Central memory CD4-positive, alpha-beta T cell (primary cell): ENCODE measurements around the gene AIF1.

ENCODE experiments used
- DNase-seq: peaks from one replicate; pipeline ENCODE4 v3.0.0; 2022
- total RNA-seq, 3 experiments: gene quantifications; one replicate each; lab custom pipeline; 2026; lab: John Stamatoyannopoulos, UW

The AIF1 gene
- total RNA-seq: 1.7 to 3.3 (median 2.6) reads per million in 3 experiments

DNA sequence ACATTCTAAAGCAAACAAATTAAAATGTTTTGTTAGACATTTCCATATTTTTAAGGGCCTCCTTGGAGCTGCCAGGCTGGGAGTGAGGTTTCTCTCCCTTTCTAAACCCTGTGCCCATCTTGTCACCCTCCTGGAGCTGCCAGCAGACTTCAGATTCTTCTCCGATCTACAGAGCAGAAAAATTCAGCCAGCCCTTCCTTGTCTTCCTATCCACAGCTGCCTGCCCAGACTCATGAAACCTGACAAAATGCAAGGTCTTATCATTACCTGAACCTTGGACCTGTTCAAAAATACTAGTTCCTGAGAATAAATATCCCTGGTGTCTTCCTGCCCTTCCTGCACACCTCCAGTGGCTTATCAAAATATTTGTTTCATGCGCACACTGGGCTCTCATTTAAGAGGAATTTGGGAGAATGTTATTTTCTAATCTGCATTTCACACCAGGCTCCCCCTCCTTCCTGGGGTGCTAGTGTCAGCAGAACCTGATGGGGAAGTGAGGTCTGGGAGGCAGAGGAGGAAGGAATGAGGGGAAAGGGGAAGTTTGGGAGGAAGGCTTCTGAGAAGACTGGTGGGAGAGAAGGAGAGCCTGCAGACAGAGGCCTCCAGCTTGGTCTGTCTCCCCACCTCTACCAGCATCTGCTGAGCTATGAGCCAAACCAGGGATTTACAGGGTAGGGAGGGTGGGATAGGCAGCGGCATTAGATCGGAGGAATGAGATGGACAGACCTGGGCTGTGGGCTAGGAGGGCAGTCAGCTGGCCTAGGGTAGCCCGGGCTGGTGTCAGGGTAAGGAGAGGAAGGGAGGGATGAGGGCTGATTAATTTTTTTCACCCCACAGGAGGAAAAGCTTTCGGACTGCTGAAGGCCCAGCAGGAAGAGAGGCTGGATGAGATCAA, at the start of gene AIF1:
Gene AIF1 (plus strand): TSS at position 551 of the 895 bp plus-strand sequence. CDS start 96 bp downstream, at position 647.
- no peak for DNase-seq

DNA sequence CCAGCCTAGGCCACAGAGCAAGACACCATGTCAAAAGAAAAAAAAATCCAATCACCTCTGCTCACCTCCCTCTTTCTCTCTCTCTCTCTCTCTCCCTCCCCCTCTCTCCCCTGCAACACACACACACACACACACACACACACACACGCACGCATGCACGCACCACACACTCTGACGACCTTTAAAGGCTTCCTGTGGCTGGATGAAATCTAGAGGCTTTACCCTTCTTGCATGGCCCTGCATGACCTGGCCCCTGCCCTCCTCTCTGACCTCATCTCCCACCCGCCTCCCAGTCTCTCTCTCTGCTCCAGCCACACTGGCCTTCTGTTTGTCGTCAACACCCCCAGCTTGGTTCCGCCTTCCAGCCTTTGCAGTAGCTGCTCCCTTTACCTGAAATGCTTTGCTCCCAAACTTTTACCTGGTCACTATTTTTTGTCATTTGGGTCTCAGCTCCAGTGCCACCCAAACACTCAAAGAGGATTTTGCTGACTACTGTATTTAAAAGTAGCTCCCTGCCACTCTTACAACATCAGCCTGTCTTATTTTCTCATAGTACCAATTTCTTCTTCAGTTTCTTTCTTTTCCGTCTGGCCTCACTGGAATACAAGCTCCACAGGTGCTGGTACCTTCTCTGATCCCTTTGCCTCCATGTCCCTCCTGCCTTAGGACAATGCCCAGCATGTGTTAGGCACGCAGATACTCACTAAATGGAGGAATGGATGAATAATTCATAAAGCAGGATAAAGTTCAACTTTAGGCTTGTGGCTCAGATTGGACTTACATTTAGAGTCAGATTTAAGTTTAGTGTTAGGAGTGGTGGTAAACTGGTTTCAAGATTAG, 47.3 kb upstream of the AIF1 start:
- no peak for DNase-seq

DNA sequence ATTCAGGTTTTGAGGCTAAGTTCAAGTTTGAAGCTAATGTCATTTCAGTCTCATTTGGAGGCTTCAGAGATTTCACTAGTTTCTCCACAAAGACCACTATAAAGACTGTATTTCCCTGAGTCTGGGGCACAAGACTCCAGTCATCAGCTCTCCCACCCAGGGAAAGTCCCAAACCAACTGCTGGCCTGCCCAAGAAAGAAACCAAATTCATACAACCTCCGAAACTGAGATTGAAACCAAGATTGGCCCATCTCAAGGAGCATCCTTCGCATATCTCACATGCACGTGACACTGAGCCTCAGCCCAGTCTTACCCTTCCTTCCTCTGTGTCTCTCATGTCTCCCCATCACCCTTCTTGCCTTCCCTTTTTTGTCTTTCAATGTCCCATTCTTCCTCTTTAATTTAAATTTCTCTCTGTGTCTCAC, 46.5 kb upstream of the AIF1 start:
- peak; percentile 88 for DNase-seq

DNA sequence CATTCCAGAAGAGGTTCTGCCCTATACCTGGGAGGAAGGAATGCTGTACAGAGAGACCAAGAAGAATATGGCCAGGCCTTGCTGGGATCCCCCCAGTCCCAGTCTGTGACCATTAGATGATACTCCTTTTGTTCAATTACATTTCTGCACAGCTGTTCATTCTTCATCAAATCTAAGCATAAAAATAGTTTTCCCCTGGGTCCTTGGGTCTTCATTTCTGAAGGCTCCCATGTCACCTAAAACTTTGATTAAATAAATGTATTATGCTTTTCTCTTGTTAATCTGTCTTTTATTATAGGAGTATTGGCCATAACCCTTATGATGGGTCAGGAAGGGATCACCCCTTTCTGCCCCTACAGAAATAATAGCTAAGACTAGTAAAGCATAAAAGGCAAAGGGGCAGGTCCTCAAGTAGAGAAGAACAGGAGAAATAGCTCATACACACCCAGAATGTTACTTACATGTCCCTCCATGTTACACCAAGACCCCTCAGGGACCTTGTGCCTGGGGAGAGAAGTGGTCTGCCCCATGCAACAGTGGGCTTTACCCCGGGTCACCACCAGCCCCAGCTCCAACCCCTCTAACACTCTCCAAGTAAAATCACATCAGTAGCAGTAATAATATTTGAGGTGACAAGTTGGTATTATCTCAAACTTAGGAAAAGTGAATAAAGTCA, 45.0 kb upstream of the AIF1 start:
- no peak for DNase-seq

DNA sequence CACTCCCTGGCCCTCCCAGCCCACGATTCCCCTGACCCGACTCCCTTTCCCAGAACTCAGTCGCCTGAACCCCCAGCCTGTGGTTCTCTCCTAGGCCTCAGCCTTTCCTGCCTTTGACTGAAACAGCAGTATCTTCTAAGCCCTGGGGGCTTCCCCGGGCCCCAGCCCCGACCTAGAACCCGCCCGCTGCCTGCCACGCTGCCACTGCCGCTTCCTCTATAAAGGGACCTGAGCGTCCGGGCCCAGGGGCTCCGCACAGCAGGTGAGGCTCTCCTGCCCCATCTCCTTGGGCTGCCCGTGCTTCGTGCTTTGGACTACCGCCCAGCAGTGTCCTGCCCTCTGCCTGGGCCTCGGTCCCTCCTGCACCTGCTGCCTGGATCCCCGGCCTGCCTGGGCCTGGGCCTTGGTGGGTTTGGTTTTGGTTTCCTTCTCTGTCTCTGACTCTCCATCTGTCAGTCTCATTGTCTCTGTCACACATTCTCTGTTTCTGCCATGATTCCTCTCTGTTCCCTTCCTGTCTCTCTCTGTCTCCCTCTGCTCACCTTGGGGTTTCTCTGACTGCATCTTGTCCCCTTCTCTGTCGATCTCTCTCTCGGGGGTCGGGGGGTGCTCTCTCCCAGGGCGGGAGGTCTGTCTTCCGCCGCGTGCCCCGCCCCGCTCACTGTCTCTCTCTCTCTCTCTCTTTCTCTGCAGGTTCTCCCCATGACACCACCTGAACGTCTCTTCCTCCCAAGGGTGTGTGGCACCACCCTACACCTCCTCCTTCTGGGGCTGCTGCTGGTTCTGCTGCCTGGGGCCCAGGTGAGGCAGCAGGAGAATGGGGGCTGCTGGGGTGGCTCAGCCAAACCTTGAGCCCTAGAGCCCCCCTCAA, 42.8 kb upstream of the AIF1 start, which contains the start of gene LTA:
Gene LTA (plus strand): TSS at position 249 of the 871 bp plus-strand sequence. CDS start 454 bp downstream, at position 703.
- DNase-seq: peak; percentile 80

DNA sequence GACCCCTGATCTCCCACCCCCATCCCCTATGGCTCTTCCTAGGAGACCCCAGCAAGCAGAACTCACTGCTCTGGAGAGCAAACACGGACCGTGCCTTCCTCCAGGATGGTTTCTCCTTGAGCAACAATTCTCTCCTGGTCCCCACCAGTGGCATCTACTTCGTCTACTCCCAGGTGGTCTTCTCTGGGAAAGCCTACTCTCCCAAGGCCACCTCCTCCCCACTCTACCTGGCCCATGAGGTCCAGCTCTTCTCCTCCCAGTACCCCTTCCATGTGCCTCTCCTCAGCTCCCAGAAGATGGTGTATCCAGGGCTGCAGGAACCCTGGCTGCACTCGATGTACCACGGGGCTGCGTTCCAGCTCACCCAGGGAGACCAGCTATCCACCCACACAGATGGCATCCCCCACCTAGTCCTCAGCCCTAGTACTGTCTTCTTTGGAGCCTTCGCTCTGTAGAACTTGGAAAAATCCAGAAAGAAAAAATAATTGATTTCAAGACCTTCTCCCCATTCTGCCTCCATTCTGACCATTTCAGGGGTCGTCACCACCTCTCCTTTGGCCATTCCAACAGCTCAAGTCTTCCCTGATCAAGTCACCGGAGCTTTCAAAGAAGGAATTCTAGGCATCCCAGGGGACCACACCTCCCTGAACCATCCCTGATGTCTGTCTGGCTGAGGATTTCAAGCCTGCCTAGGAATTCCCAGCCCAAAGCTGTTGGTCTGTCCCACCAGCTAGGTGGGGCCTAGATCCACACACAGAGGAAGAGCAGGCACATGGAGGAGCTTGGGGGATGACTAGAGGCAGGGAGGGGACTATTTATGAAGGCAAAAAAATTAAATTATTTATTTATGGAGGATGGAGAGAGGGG, 41.6 kb upstream of the AIF1 start:
- no peak for DNase-seq

DNA sequence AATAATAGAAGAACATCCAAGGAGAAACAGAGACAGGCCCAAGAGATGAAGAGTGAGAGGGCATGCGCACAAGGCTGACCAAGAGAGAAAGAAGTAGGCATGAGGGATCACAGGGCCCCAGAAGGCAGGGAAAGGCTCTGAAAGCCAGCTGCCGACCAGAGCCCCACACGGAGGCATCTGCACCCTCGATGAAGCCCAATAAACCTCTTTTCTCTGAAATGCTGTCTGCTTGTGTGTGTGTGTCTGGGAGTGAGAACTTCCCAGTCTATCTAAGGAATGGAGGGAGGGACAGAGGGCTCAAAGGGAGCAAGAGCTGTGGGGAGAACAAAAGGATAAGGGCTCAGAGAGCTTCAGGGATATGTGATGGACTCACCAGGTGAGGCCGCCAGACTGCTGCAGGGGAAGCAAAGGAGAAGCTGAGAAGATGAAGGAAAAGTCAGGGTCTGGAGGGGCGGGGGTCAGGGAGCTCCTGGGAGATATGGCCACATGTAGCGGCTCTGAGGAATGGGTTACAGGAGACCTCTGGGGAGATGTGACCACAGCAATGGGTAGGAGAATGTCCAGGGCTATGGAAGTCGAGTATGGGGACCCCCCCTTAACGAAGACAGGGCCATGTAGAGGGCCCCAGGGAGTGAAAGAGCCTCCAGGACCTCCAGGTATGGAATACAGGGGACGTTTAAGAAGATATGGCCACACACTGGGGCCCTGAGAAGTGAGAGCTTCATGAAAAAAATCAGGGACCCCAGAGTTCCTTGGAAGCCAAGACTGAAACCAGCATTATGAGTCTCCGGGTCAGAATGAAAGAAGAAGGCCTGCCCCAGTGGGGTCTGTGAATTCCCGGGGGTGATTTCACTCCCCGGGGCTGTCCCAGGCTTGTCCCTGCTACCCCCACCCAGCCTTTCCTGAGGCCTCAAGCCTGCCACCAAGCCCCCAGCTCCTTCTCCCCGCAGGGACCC, 40.6 kb upstream of the AIF1 start:
- DNase-seq: no peak

DNA sequence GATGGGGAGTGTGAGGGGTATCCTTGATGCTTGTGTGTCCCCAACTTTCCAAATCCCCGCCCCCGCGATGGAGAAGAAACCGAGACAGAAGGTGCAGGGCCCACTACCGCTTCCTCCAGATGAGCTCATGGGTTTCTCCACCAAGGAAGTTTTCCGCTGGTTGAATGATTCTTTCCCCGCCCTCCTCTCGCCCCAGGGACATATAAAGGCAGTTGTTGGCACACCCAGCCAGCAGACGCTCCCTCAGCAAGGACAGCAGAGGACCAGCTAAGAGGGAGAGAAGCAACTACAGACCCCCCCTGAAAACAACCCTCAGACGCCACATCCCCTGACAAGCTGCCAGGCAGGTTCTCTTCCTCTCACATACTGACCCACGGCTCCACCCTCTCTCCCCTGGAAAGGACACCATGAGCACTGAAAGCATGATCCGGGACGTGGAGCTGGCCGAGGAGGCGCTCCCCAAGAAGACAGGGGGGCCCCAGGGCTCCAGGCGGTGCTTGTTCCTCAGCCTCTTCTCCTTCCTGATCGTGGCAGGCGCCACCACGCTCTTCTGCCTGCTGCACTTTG, 39.6 kb upstream of the AIF1 start, which contains the start of gene TNF:
Gene TNF (plus strand): TSS at position 231 of the 567 bp plus-strand sequence. CDS start 177 bp downstream, at position 408.
- DNase-seq: peak; percentile 76

DNA sequence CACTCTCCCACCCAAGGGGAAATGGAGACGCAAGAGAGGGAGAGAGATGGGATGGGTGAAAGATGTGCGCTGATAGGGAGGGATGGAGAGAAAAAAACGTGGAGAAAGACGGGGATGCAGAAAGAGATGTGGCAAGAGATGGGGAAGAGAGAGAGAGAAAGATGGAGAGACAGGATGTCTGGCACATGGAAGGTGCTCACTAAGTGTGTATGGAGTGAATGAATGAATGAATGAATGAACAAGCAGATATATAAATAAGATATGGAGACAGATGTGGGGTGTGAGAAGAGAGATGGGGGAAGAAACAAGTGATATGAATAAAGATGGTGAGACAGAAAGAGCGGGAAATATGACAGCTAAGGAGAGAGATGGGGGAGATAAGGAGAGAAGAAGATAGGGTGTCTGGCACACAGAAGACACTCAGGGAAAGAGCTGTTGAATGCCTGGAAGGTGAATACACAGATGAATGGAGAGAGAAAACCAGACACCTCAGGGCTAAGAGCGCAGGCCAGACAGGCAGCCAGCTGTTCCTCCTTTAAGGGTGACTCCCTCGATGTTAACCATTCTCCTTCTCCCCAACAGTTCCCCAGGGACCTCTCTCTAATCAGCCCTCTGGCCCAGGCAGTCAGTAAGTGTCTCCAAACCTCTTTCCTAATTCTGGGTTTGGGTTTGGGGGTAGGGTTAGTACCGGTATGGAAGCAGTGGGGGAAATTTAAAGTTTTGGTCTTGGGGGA, 38.9 kb upstream of the AIF1 start:
- DNase-seq: no peak

DNA sequence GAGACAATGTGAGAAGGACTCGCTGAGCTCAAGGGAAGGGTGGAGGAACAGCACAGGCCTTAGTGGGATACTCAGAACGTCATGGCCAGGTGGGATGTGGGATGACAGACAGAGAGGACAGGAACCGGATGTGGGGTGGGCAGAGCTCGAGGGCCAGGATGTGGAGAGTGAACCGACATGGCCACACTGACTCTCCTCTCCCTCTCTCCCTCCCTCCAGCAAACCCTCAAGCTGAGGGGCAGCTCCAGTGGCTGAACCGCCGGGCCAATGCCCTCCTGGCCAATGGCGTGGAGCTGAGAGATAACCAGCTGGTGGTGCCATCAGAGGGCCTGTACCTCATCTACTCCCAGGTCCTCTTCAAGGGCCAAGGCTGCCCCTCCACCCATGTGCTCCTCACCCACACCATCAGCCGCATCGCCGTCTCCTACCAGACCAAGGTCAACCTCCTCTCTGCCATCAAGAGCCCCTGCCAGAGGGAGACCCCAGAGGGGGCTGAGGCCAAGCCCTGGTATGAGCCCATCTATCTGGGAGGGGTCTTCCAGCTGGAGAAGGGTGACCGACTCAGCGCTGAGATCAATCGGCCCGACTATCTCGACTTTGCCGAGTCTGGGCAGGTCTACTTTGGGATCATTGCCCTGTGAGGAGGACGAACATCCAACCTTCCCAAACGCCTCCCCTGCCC, 38.0 kb upstream of the AIF1 start:
- DNase-seq: peak; percentile 49

DNA sequence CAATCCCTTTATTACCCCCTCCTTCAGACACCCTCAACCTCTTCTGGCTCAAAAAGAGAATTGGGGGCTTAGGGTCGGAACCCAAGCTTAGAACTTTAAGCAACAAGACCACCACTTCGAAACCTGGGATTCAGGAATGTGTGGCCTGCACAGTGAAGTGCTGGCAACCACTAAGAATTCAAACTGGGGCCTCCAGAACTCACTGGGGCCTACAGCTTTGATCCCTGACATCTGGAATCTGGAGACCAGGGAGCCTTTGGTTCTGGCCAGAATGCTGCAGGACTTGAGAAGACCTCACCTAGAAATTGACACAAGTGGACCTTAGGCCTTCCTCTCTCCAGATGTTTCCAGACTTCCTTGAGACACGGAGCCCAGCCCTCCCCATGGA, 37.5 kb upstream of the AIF1 start:
- no peak for DNase-seq

DNA sequence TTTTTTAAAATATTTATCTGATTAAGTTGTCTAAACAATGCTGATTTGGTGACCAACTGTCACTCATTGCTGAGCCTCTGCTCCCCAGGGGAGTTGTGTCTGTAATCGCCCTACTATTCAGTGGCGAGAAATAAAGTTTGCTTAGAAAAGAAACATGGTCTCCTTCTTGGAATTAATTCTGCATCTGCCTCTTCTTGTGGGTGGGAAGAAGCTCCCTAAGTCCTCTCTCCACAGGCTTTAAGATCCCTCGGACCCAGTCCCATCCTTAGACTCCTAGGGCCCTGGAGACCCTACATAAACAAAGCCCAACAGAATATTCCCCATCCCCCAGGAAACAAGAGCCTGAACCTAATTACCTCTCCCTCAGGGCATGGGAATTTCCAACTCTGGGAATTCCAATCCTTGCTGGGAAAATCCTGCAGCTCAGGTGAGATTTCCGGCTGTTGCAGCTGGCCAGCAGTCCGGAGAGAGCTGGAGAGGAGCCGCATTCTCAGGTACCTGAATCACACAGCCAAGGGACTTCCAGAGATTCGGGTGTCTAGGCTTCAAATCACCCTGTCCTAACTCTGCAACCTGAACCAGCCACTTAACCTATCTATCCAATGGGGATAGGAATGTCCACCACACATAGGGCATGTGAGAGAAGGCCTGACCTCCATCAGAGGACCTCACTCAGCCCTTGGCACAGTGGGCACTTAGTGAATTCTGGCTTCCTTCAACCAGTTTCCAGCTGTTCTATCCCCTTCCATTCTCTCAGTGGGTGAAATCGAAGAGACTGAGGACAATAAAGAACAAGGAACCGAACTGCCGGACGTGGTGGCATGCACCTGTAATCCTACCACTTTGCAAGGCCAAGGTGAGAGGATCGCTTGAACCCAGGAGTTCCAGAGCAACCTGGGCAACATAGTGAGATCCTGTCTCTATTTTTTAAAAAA, 36.6 kb upstream of the AIF1 start:
- DNase-seq: no peak

DNA sequence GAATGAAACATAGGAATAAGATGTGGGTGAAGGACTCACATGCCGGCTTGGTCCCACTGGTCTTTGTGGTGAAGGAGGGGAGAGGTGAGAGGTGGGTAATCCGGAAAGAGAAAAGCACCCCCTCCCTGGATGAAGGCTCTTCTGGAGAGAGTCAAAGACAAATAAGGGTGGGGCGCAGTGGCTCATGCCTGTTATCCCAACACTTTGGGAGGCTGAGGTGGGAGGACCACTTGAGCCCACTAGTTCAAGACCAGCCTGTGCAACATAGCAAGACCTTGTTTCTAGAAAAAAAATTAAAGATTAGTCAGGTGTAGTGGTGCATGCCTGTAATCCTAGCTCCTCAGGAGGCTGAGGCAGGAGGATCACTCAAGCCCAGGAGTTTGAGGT, 35.9 kb upstream of the AIF1 start:
- no peak for DNase-seq

DNA sequence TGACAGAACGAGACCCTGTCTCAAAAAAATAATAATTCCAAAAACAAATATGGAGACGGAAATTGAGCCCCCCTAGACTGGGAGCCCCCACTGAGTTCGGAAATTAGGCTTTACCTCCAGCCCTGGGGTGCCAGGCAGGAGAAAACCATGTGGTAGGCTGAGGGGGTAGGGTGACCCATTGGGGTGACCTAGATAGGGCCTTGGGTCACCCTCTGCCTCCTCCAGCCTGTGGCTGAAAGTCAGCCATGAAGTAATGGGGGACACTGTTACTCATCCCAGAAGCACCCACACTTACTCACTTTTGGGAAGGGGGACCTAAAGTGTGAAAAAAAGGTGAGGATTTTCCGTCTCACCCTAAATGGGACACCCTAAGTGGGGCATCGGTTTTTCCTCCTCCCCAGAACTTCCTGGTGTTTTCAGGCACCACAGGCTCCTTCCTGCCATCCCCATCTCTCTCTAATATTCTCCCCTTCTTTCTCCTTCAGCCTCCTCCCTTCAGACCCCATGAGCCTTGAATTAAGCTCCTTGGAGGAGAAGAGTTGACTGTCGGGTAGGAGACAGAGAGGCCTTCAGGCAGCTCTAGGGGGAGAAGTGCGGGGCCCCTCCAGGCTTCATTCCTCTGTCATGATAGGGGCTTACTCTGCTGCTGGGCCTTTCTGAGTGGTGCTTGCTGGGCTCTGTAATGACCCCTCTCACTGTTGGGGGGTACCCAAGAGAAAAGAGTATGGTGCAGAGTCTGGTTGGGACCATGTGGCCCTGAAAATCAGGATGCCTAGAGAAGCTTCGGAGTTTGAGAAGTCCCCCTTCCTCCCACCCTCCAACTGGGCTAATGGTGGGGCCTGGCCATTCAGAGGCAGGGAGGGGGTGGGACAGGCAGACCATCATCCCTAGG, 35.2 kb upstream of the AIF1 start:
- DNase-seq: no peak

DNA sequence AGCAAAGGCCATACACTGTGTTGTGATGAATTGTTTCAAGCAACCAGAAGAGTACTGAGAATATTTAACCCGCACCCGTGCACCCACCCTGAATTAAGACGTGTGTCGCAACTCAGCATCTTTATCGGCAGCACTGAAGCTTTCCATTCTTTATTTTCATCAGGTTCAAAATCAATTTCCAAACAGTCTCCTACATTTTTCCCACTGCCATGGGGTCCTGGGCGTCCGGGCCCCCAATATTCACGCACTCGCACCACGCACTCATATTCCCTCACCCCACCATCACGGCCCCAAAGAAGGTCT, 34.6 kb upstream of the AIF1 start:
- no peak for DNase-seq
